Keratinocyte (primary cell): ENCODE results near the gene MYMK.

Source experiments
- CTCF ChIP-seq, 3 experiments: IDR thresholded peaks in 1 of 3; conservative IDR thresholded peaks in 1 of 3; optimal IDR thresholded peaks in 1 of 3; 2 replicates in 2 of 3; 3 replicates in 1 of 3; pipeline versions ENCODE3 to v1.5.1; 2011; ENCODE audit warnings: low read length in 3 of 3, mild to moderate bottlenecking in 3 of 3, moderate library complexity in 2 of 3, control low read depth in 1 of 3, inconsistent platforms in 1 of 3; ENCODE audit not compliant: insufficient read depth in 2 of 3; ENCODE audit errors: extremely low read depth in 1 of 3
- EZH2 ChIP-seq: IDR thresholded peaks from one replicate; pipeline ENCODE4 v1.6.1; 2012; ENCODE audit warnings: inconsistent platforms, mild to moderate bottlenecking, low read length, moderate library complexity

- TF ChIP-seq CTCF (optimal IDR thresholded peaks at IDR 0.05 in 1 of 3, IDR thresholded peaks at IDR 0.05 in 1 of 3, conservative IDR thresholded peaks at IDR 0.05 in 1 of 3; ENCODE audit: extremely low read depth in 1 of 3, insufficient read depth in 2 of 3, low read length in 3 of 3) (no peak), EZH2 (no peak)
These were observed 31.6 kb upstream of the MYMK start for GRCh38 chr9:133556354-133556753.
